Neural cell (in vitro differentiated cells): ENCODE measurements around the gene COL20A1. TPM values are rescaled to one million over a fixed set of nuclear protein-coding genes. Genes with fewer than 3 reads are reported as not detected.

ENCODE experiments used
- H2AFZ ChIP-seq: fragments of 200-600, 300-800 bp; sonication (generic), shearing (Covaris generic); 2 replicates; pipeline ENCODE4 v1.6.0; 2014; ENCODE audit warnings: low read depth, mild to moderate bottlenecking, antibody characterized with exemption, low read length, moderate library complexity
- H3F3A ChIP-seq: fragments of 200-600 bp; shearing (Covaris generic); 2 replicates; pipeline ENCODE4 v1.6.1; 2016; ENCODE audit warnings: mild to moderate bottlenecking, moderate library complexity, mixed read lengths, antibody characterized with exemption, low read length; ENCODE audit not compliant: insufficient read depth, poor library complexity, severe bottlenecking
- H3K27ac ChIP-seq: fragments of 200-600, 300-800 bp; sonication (generic), shearing (Covaris generic); 2 replicates; pipeline ENCODE4 v1.5.1; 2014; ENCODE audit warnings: mild to moderate bottlenecking, low read length, moderate library complexity
- H3K27me3 ChIP-seq: fragments of 300-800, 200-600 bp; sonication (generic), shearing (Covaris generic); 2 replicates; pipeline ENCODE4 v1.6.0; 2014; ENCODE audit warnings: mild to moderate bottlenecking, low read depth, low read length, moderate library complexity; ENCODE audit not compliant: insufficient read depth
- H3K36me3 ChIP-seq: fragments of 300-800, 200-600 bp; sonication (generic), shearing (Covaris generic); 2 replicates; pipeline ENCODE4 v1.5.1; 2014; ENCODE audit warnings: mild to moderate bottlenecking, antibody characterized with exemption, low read length, moderate library complexity; ENCODE audit not compliant: insufficient read depth
- H3K4me2 ChIP-seq: fragments of 300-800, 200-600 bp; sonication (generic), shearing (Covaris generic); 2 replicates; pipeline ENCODE4 v1.6.0; 2014; ENCODE audit warnings: mild to moderate bottlenecking, low read length
- H3K4me3 ChIP-seq: fragments of 300-800, 200-600 bp; sonication (generic), shearing (Covaris generic); 2 replicates; pipeline ENCODE4 v1.5.1; 2014; ENCODE audit warnings: mild to moderate bottlenecking, low read length, moderate library complexity
- H3K79me2 ChIP-seq: fragments of 200-600 bp; shearing (Covaris generic); replicated peaks from 2 replicates; pipeline ENCODE4 v1.6.0; 2014; ENCODE audit warnings: mild to moderate bottlenecking, low read length, moderate library complexity; ENCODE audit not compliant: insufficient read depth
- H3K9ac ChIP-seq: fragments of 300-800, 200-600 bp; sonication (generic), shearing (Covaris generic); 2 replicates; pipeline ENCODE4 v1.6.1; 2016; ENCODE audit warnings: mild to moderate bottlenecking, low read length, mixed read lengths
- H3K9me2 ChIP-seq: fragments of 200-600 bp; shearing (Covaris generic); 2 replicates; pipeline ENCODE4 v1.6.1; 2016; ENCODE audit warnings: mild to moderate bottlenecking, low read length, mixed read lengths; ENCODE audit not compliant: insufficient read depth
- H3K9me3 ChIP-seq: fragments of 200-600, 300-800 bp; sonication (generic), shearing (Covaris generic); 2 replicates; pipeline ENCODE4 v1.6.1; 2016; ENCODE audit warnings: mild to moderate bottlenecking, mixed run types, low read length, moderate library complexity, mixed read lengths
- H4K20me1 ChIP-seq: fragments of 200-600 bp; shearing (Covaris generic); 2 replicates; pipeline ENCODE4 v1.6.1; 2016; ENCODE audit warnings: mild to moderate bottlenecking, mixed run types; ENCODE audit not compliant: insufficient read depth
- CTCF ChIP-seq: fragments of 450-650 bp; IDR thresholded peaks from 2 replicates; pipeline ENCODE4 v1.5.1; 2014; ENCODE audit warnings: antibody characterized with exemption, mild to moderate bottlenecking, moderate library complexity; ENCODE audit not compliant: poor library complexity, severe bottlenecking
- EP300 ChIP-seq: fragments of 450-650 bp; conservative IDR thresholded peaks from 2 replicates; pipeline ENCODE4 v1.6.1; 2014; ENCODE audit warnings: antibody characterized with exemption, mild to moderate bottlenecking, moderate library complexity; ENCODE audit not compliant: poor library complexity, severe bottlenecking
- EZH2 ChIP-seq: fragments of 200-600, 300-800 bp; shearing (Covaris generic), sonication (generic); IDR thresholded peaks from 2 replicates; pipeline ENCODE4 v1.6.1; 2014; ENCODE audit warnings: antibody characterized with exemption, low read length, borderline replicate concordance, mild to moderate bottlenecking; ENCODE audit not compliant: insufficient read depth, poor library complexity, severe bottlenecking
- MXI1 ChIP-seq: fragments of 450-650 bp; conservative IDR thresholded peaks from 2 replicates; pipeline ENCODE4 v1.6.1; 2014; ENCODE audit warnings: antibody characterized with exemption, mild to moderate bottlenecking; ENCODE audit not compliant: poor library complexity, severe bottlenecking
- POLR2AphosphoS5 ChIP-seq: IDR thresholded peaks from 2 replicates; pipeline ENCODE4 v1.6.1; 2012
- REST ChIP-seq: IDR thresholded peaks from 2 replicates; pipeline ENCODE4 v1.6.1; 2012; ENCODE audit warnings: borderline replicate concordance
- SMC3 ChIP-seq: fragments of 450-650 bp; conservative IDR thresholded peaks from 2 replicates; pipeline ENCODE4 v1.6.1; 2014; ENCODE audit warnings: antibody characterized with exemption, mild to moderate bottlenecking, moderate library complexity; ENCODE audit not compliant: poor library complexity
- TAF1 ChIP-seq: IDR thresholded peaks from 2 replicates; pipeline ENCODE4 v1.6.1; 2012; ENCODE audit warnings: low read depth
- polyA plus RNA-seq: library from polyadenylated mRNA; depleted of rRNA; stranded (reverse); fragments of >200 nt; gene quantifications from 2 replicates; pipeline ENCODE4 v1.2.3, GENCODE V29; 2014

Gene COL20A1
- polyA plus RNA-seq, 1 donor from 2014 or later, result 1.1 TPM

GRCh38 chr20:63244468-63244867, 48.5 kb upstream of the COL20A1 start:
- H3K9ac ChIP-seq, result no peak overlapping the region
- no peaks in the 10 kb centered on the region for H4K20me1 ChIP-seq
- no peaks in the 10 kb centered on the region for H3F3A ChIP-seq
- H3K36me3 ChIP-seq, result no peaks in the 10 kb centered on the region
- H3K27ac ChIP-seq, result no peak overlapping the region
- TF ChIP-seq POLR2AphosphoS5 (no peak), SMC3 (no peak), REST (no peak), MXI1 (no peak), EP300 (no peak), CTCF (no peak), TAF1 (no peak), EZH2 (no peak)
- no peaks in the 10 kb centered on the region for H3K27me3 ChIP-seq
- H3K79me2 ChIP-seq, result no peaks in the 10 kb centered on the region
- no peaks in the 10 kb centered on the region for H3K9me2 ChIP-seq
- H3K4me3 ChIP-seq, result no peak overlapping the region
- no peak overlapping the region for H3K4me2 ChIP-seq
- no peaks in the 10 kb centered on the region for H3K9me3 ChIP-seq
- no peak overlapping the region for H2AFZ ChIP-seq

- no peak overlapping the region for H2AFZ ChIP-seq
- H3K9me3 ChIP-seq, result no peaks in the 10 kb centered on the region
- H3K27me3 ChIP-seq, result no peaks in the 10 kb centered on the region
- no peak overlapping the region for H3K27ac ChIP-seq
- no peaks in the 10 kb centered on the region for H3K9me2 ChIP-seq
- H3K4me2 ChIP-seq, result no peak overlapping the region
- H3K79me2 ChIP-seq, result peaks cover 1% of the 10 kb centered on the region
- no peak overlapping the region for H3K9ac ChIP-seq
- H3K4me3 ChIP-seq, result no peak overlapping the region
- no peaks in the 10 kb centered on the region for H3F3A ChIP-seq
- H4K20me1 ChIP-seq, result no peaks in the 10 kb centered on the region
- no peak for TF ChIP-seq POLR2AphosphoS5
- no peak for TF ChIP-seq TAF1
- TF ChIP-seq EZH2, result no peak
- TF ChIP-seq REST, result no peak
- no peak for TF ChIP-seq EP300
- no peaks in the 10 kb centered on the region for H3K36me3 ChIP-seq
Observed at GRCh38 chr20:63246490-63247288, 46.3 kb upstream of the COL20A1 start.
